Activated B cell treated with CpG ODN at 0.5 μM for 24 hours (primary cell): ENCODE measurements around the gene PLTP. TPM values are rescaled to one million over a fixed set of nuclear protein-coding genes. Genes with fewer than 3 reads are reported as not detected.

ENCODE experiments used
- ATAC-seq: fragments of 200-7000 bp; cut with Tn5 transposase; one replicate; pipeline ENCODE4 v1.10.0; 2021; ENCODE audit warnings: low read depth, mild to moderate bottlenecking, moderate library complexity
- CTCF ChIA-PET: fragments of 350-600 bp; sonication (Branson Sonifier 250); formaldehyde crosslinking; loops from one replicate; lab custom pipeline; 2021; ENCODE audit warnings: antibody characterized with exemption; lab: Charles Lee
- POLR2A ChIA-PET: fragments of 350-600 bp; sonication (Branson Sonifier 250); formaldehyde crosslinking; loops from one replicate; lab custom pipeline; 2021; ENCODE audit warnings: antibody characterized with exemption; lab: Charles Lee
- DNase-seq: peaks from one replicate; pipeline ENCODE4 v3.0.0; 2022
- H3K27ac Mint-ChIP-seq: one replicate; pipeline ENCODE4 v1.8.0; 2020; ENCODE audit warnings: mixed read lengths
- H3K27me3 Mint-ChIP-seq: one replicate; pipeline ENCODE4 v1.8.0; 2021; ENCODE audit warnings: mixed read lengths
- H3K36me3 Mint-ChIP-seq: one replicate; pipeline ENCODE4 v1.8.0; 2021; ENCODE audit warnings: low read depth, mixed read lengths
- H3K4me1 Mint-ChIP-seq: one replicate; pipeline ENCODE4 v1.8.0; 2021; ENCODE audit warnings: mixed read lengths
- H3K4me3 Mint-ChIP-seq: one replicate; pipeline ENCODE4 v1.8.0; 2020; ENCODE audit warnings: mild to moderate bottlenecking, mixed read lengths
- H3K9me3 Mint-ChIP-seq: one replicate; pipeline ENCODE4 v1.8.0; 2020; ENCODE audit warnings: mixed read lengths
- intact Hi-C: fragments of 100-400 bp; cut with micrococcal nuclease; formaldehyde crosslinking; loops from one replicate; pipeline ENCODE4 v1.15.1; 2024
- total RNA-seq: library from RNA; stranded (reverse); gene quantifications from 2 replicates; pipeline ENCODE4 v1.2.3, GENCODE V29; 2022
- TF ChIP-seq, protein P1 (sequence below): fragments of 200-600 bp; IDR thresholded peaks from one replicate; pipeline ENCODE4 v1.8.0; 2022; ENCODE audit warnings: antibody characterized with exemption, mild to moderate bottlenecking

PLTP gene
- total RNA-seq, 1 donor from 2014 or later: 2.3 TPM

DNA sequence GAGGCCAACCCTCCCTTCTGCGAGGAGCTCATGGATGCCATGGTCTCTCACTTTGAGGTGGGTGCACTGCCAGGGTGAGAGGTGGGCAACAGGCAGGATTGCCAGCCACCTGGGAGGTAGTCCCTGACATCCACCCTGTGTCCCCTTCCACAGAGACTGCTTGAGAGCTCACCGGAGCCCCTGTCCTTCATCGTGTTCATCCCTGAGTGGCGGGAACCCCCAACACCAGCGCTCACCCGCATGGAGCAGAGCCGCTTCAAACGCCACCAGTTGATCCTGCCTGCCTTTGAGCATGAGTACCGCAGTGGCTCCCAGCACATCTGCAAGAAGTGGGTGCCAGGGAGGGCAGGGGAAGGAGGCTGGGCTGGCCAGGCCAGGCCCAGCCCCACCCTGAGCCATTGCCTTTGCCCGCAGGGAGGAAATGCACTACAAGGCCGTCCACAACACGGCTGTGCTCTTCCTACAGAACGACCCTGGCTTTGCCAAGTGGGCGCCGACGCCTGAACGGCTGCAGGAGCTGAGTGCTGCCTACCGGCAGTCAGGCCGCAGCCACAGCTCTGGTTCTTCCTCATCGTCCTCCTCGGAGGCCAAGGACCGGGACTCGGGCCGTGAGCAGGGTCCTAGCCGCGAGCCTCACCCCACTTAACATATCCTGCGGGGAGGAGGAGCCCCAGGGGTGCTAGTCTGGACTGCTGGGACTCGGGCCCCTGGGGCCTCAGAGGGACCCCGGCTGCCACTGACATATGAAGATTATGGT is 35.3 kb upstream of the PLTP start:
- ATAC-seq (no peak), DNase-seq (no peak)
- TF ChIP-seq, protein P1, sequence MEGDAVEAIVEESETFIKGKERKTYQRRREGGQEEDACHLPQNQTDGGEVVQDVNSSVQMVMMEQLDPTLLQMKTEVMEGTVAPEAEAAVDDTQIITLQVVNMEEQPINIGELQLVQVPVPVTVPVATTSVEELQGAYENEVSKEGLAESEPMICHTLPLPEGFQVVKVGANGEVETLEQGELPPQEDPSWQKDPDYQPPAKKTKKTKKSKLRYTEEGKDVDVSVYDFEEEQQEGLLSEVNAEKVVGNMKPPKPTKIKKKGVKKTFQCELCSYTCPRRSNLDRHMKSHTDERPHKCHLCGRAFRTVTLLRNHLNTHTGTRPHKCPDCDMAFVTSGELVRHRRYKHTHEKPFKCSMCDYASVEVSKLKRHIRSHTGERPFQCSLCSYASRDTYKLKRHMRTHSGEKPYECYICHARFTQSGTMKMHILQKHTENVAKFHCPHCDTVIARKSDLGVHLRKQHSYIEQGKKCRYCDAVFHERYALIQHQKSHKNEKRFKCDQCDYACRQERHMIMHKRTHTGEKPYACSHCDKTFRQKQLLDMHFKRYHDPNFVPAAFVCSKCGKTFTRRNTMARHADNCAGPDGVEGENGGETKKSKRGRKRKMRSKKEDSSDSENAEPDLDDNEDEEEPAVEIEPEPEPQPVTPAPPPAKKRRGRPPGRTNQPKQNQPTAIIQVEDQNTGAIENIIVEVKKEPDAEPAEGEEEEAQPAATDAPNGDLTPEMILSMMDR: no peak
- intact Hi-C loops: no loop called here
- H3K4me1 Mint-ChIP-seq: peaks cover 4% of the 10 kb centered on the region
- peaks cover 97% of the 10 kb centered on the region for H3K36me3 Mint-ChIP-seq
- POLR2A ChIA-PET: interaction anchor here (6.3 kb wide), 1 partner anchor 11 kb away, joined by 55 read pairs; the partner anchor contains the start of gene PCIF1
- no peaks in the 10 kb centered on the region for H3K9me3 Mint-ChIP-seq
- CTCF ChIA-PET: no interaction called here
- H3K4me3 Mint-ChIP-seq: no peak overlapping the region
- H3K27ac Mint-ChIP-seq: peak overlapping the region; percentile 46
- no peaks in the 10 kb centered on the region for H3K27me3 Mint-ChIP-seq

DNA sequence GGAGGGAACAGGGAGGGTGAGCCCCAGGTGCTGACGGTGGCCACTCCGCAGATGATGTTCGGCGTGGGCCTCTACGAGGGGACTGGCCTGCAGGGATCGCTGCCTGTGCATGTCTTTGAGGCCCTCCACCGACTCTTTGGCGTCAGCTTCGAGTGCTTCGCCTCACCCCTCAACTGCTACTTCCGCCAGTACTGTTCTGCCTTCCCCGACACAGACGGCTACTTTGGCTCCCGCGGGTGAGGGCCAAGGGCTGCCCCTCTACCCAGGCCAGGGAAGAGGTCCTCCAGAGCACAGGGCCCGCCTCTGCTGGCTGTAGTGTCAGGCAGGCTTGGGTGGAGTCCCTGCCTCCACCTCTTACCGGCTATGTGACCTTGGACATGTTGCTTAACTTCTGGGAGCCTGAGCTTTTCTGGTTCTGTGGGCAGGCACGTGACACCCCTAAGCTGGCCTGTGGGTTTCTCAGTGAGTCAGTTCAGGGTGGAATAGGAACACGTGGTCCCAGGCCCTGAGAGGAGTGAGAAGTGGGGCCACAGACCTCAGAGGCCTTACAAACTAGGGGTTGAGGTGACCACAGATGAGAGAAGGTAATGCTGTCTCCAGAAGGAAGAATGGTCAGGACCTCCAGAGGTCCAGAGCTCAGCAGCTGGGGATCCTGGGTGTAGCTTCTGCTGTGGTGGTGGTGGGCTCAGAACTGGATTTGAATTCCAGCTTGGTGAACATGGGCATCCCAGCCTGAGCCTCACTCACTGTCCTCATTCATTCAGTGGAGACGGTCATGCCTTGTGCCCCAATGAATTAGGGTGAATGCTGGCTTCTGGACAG is 34.4 kb upstream of the PLTP start:
- no peak for DNase-seq
- Mint-ChIP-seq H3K4me1 (peaks cover 4% of the 10 kb centered on the region), H3K4me3 (no peak overlapping the region), H3K27me3 (no peaks in the 10 kb centered on the region), H3K36me3 (peaks cover 89% of the 10 kb centered on the region), H3K27ac (no peak overlapping the region), H3K9me3 (no peaks in the 10 kb centered on the region)
- ATAC-seq: peak; percentile 19
- ChIA-PET POLR2A (interaction anchor here (0.5 to 6.3 kb wide), 3 partner anchors 11 to 41 kb away, joined by 3 to 55 read pairs (median 8); partner anchors contain the start of gene PCIF1), CTCF (no interaction called here)
- intact Hi-C loops: no loop called here
- TF ChIP-seq, protein P1: no peak

- ChIA-PET CTCF (no interaction called here), POLR2A (interaction anchor here (0.6 to 6.3 kb wide), 2 partner anchors 10 to 41 kb away, joined by 3 to 55 read pairs; partner anchors contain the start of gene PCIF1)
- Mint-ChIP-seq H3K27ac (no peak overlapping the region), H3K4me1 (peaks cover 4% of the 10 kb centered on the region), H3K36me3 (peaks cover 84% of the 10 kb centered on the region), H3K4me3 (no peak overlapping the region), H3K9me3 (no peaks in the 10 kb centered on the region), H3K27me3 (no peaks in the 10 kb centered on the region)
- intact Hi-C loops: no loop called here
- no peak for DNase-seq
- ATAC-seq: no peak
- TF ChIP-seq, protein P1: no peak
Measured at GRCh38 chr20:45945678-45946148, 33.8 kb upstream of the PLTP start.

DNA sequence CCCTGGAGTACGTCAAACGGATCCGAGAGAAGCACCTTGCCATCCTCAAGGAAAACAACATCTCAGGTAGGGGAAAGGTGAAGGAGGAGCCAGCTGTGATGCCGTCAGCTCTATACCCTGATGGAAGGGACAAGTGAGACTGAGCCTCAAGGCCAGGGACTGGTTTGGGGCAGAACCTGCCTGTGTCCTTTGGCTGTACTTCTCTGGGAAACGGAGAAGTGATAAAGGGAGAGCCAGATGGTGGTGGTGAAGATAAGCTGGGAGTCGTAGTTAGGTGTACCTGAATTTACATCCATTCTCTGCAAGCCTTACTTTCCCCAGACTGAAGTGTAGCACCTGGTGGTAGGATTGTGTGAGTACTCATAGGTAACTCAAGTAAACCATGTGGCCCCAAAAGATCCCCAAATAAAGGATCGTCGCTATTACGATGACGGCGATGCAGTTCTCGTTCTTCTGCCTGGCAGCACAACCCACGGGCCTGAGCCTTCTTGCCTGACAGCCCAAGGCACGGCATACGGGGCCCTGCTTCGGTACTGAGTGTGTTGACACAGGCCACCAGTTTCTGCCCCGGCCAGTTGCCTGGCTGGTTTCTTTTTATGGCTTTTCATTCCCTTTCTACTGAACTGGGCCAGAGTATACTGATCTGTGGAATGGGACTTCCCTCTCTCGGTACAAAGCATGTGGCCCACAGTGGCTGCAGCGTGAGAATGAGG is 33.2 kb upstream of the PLTP start:
- CTCF ChIA-PET: interaction anchor here (1.0 kb wide), 1 partner anchor 25 kb away, joined by 3 read pairs; no protein-coding TSS in a partner anchor
- Mint-ChIP-seq H3K9me3 (no peaks in the 10 kb centered on the region), H3K4me1 (peaks cover 4% of the 10 kb centered on the region), H3K36me3 (peaks cover 80% of the 10 kb centered on the region), H3K4me3 (no peak overlapping the region), H3K27me3 (no peaks in the 10 kb centered on the region), H3K27ac (no peak overlapping the region)
- ATAC-seq (no peak), DNase-seq (no peak)
- intact Hi-C loops: no loop called here
- TF ChIP-seq, protein P1: no peak
- POLR2A ChIA-PET: interaction anchor here (6.3 kb wide), 1 partner anchor 9 kb away, joined by 55 read pairs; the partner anchor contains the start of gene PCIF1
